HL-60 (cell line): ENCODE results near the gene MXD4.

ENCODE experiments used
- GABPA ChIP-seq: IDR thresholded peaks from 2 replicates; pipeline ENCODE4 v1.6.1; 2012; ENCODE audit warnings: low read depth
- POLR2AphosphoS5 ChIP-seq: IDR thresholded peaks from 2 replicates; pipeline ENCODE4 v1.6.1; 2012; ENCODE audit warnings: low read depth
- TF ChIP-seq, protein P1 (sequence below): IDR thresholded peaks from 2 replicates; pipeline ENCODE4 v1.6.1; 2012; ENCODE audit warnings: low read depth; ENCODE audit not compliant: insufficient replicate concordance
- TF ChIP-seq, protein P2 (sequence below): IDR thresholded peaks from one replicate; pipeline ENCODE4 v1.5.1; 2011; ENCODE audit warnings: low read length, control low read depth, inconsistent platforms; ENCODE audit not compliant: insufficient read depth

- TF ChIP-seq POLR2AphosphoS5 = no peak
- TF ChIP-seq, protein P1, sequence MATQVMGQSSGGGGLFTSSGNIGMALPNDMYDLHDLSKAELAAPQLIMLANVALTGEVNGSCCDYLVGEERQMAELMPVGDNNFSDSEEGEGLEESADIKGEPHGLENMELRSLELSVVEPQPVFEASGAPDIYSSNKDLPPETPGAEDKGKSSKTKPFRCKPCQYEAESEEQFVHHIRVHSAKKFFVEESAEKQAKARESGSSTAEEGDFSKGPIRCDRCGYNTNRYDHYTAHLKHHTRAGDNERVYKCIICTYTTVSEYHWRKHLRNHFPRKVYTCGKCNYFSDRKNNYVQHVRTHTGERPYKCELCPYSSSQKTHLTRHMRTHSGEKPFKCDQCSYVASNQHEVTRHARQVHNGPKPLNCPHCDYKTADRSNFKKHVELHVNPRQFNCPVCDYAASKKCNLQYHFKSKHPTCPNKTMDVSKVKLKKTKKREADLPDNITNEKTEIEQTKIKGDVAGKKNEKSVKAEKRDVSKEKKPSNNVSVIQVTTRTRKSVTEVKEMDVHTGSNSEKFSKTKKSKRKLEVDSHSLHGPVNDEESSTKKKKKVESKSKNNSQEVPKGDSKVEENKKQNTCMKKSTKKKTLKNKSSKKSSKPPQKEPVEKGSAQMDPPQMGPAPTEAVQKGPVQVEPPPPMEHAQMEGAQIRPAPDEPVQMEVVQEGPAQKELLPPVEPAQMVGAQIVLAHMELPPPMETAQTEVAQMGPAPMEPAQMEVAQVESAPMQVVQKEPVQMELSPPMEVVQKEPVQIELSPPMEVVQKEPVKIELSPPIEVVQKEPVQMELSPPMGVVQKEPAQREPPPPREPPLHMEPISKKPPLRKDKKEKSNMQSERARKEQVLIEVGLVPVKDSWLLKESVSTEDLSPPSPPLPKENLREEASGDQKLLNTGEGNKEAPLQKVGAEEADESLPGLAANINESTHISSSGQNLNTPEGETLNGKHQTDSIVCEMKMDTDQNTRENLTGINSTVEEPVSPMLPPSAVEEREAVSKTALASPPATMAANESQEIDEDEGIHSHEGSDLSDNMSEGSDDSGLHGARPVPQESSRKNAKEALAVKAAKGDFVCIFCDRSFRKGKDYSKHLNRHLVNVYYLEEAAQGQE = no peak
- TF ChIP-seq, protein P2, sequence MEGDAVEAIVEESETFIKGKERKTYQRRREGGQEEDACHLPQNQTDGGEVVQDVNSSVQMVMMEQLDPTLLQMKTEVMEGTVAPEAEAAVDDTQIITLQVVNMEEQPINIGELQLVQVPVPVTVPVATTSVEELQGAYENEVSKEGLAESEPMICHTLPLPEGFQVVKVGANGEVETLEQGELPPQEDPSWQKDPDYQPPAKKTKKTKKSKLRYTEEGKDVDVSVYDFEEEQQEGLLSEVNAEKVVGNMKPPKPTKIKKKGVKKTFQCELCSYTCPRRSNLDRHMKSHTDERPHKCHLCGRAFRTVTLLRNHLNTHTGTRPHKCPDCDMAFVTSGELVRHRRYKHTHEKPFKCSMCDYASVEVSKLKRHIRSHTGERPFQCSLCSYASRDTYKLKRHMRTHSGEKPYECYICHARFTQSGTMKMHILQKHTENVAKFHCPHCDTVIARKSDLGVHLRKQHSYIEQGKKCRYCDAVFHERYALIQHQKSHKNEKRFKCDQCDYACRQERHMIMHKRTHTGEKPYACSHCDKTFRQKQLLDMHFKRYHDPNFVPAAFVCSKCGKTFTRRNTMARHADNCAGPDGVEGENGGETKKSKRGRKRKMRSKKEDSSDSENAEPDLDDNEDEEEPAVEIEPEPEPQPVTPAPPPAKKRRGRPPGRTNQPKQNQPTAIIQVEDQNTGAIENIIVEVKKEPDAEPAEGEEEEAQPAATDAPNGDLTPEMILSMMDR = no peak
- TF ChIP-seq GABPA = no peak
Observed at GRCh38 chr4:2252530-2253091, 9.3 kb downstream of the MXD4 start.
